H1 (cell line): Measurements from ENCODE around the gene DUSP10. TPM values are rescaled to one million over a fixed set of nuclear protein-coding genes. Genes with fewer than 3 reads are reported as not detected.

Source experiments
- CTCF ChIA-PET: fragments of 300-600 bp; sonication (Branson Sonifier 250); formaldehyde crosslinking; loops from one replicate; lab custom pipeline; 2021; ENCODE audit not compliant: partially characterized antibody; lab: Charles Lee
- POLR2A ChIA-PET: fragments of 300-600 bp; sonication (Branson Sonifier 250); formaldehyde crosslinking; loops from one replicate; lab custom pipeline; 2021; ENCODE audit warnings: inconsistent platforms; ENCODE audit not compliant: partially characterized antibody; lab: Charles Lee
- DNase-seq, 2 experiments: peaks; one replicate each; pipeline versions ENCODE4 v3.0.0 to v3.0.0-alpha.2; 2010 to 2022; ENCODE audit warnings: low spot score in 2 of 2, low read depth in 1 of 2, mixed read lengths in 1 of 2
- FAIRE-seq: peaks from 2 replicates; lab custom pipeline; 2011; peaks lifted over from hg19 to GRCh38; lab: Jason Lieb, UNC
- H2AFZ ChIP-seq: 2 replicates; pipeline ENCODE4 v1.8.1; 2012; ENCODE audit warnings: low read length, inconsistent platforms
- H2AK5ac ChIP-seq: 2 replicates; pipeline ENCODE4 v1.6.1; 2013; ENCODE audit warnings: low read depth, low read length
- H2BK120ac ChIP-seq: replicated peaks from 2 replicates; pipeline ENCODE3; 2013; ENCODE audit warnings: low read depth, low read length, inconsistent platforms
- H2BK12ac ChIP-seq: 2 replicates; pipeline ENCODE4 v1.6.1; 2013; ENCODE audit warnings: low read depth, low read length
- H2BK15ac ChIP-seq: 2 replicates; pipeline ENCODE4 v1.6.1; 2013; ENCODE audit warnings: low read length
- H2BK20ac ChIP-seq: 2 replicates; pipeline ENCODE4 v1.6.1; 2013; ENCODE audit warnings: low read length
- H2BK5ac ChIP-seq: 2 replicates; pipeline ENCODE4 v1.6.1; 2013; ENCODE audit warnings: low read depth, low read length
- H3K14ac ChIP-seq: 2 replicates; pipeline ENCODE4 v1.6.1; 2013; ENCODE audit warnings: inconsistent platforms; ENCODE audit not compliant: insufficient read length
- H3K18ac ChIP-seq: 2 replicates; pipeline ENCODE4 v1.6.1; 2013; ENCODE audit warnings: low read length; ENCODE audit errors: extremely low read depth
- H3K23ac ChIP-seq: 2 replicates; pipeline ENCODE4 v1.6.1; 2013; ENCODE audit warnings: inconsistent platforms; ENCODE audit not compliant: insufficient read length
- H3K23me2 ChIP-seq: 2 replicates; pipeline ENCODE4 v1.6.1; 2013; ENCODE audit warnings: low read depth, low read length
- H3K27ac ChIP-seq: 2 replicates; pipeline ENCODE4 v1.6.1; 2011; ENCODE audit warnings: low read depth, low read length, inconsistent platforms
- H3K27me3 ChIP-seq, 4 experiments: replicated peaks in 1 of 4; 1 replicate in 1 of 4; 2 replicates in 3 of 4; pipeline versions ENCODE4 v1.6.1 to v1.8.1; 2011 to 2013; ENCODE audit warnings: low read length in 3 of 4, mild to moderate bottlenecking in 3 of 4, inconsistent platforms in 2 of 4, mixed read lengths in 2 of 4, moderate library complexity in 1 of 4; ENCODE audit not compliant: control insufficient read depth in 3 of 4, insufficient read depth in 3 of 4; ENCODE audit errors: extremely low read depth in 1 of 4
- H3K36me3 ChIP-seq, 4 experiments: 2 replicates each; pipeline versions ENCODE4 v1.6.1 to v1.8.1; 2011 to 2013; ENCODE audit warnings: mild to moderate bottlenecking in 4 of 4, low read length in 3 of 4, moderate library complexity in 2 of 4, control low read depth in 1 of 4, inconsistent platforms in 1 of 4; ENCODE audit not compliant: insufficient read depth in 4 of 4, control insufficient read depth in 2 of 4
- H3K4ac ChIP-seq: replicated peaks from 2 replicates; pipeline ENCODE3; 2013; ENCODE audit warnings: low read length, low read depth, mixed read lengths, inconsistent platforms; ENCODE audit not compliant: insufficient read length
- H3K4me1 ChIP-seq, 4 experiments: replicated peaks in 1 of 4; 1 replicate in 1 of 4; 2 replicates in 3 of 4; pipeline versions ENCODE4 v1.6.1 to v1.8.1; 2011 to 2013; ENCODE audit warnings: low read length in 3 of 4, inconsistent platforms in 2 of 4, mixed read lengths in 1 of 4; ENCODE audit not compliant: insufficient read depth in 4 of 4, control insufficient read depth in 3 of 4
- H3K4me2 ChIP-seq, 2 experiments: 2 replicates each; pipeline versions ENCODE4 v1.6.1 to v1.8.1; 2011 to 2013; ENCODE audit warnings: low read depth in 2 of 2, low read length in 2 of 2, control low read depth in 1 of 2, inconsistent platforms in 1 of 2, mild to moderate bottlenecking in 1 of 2; ENCODE audit not compliant: insufficient read depth in 1 of 2
- H3K4me3 ChIP-seq, 4 experiments: fragments of 200-600, 300-600 bp in 1 of 4; sonication (generic), shearing (Covaris generic), sonication (Bioruptor Twin) in 1 of 4; 2 replicates each; pipeline versions ENCODE4 v1.5.1 to v1.8.1; 2011 to 2016; ENCODE audit warnings: low read length in 4 of 4, low read depth in 3 of 4, control low read depth in 2 of 4, inconsistent platforms in 2 of 4, mild to moderate bottlenecking in 2 of 4, mixed read lengths in 1 of 4, moderate library complexity in 1 of 4; ENCODE audit not compliant: insufficient read depth in 2 of 4; ENCODE audit errors: extremely low read depth in 1 of 4
- H3K56ac ChIP-seq: replicated peaks from 2 replicates; pipeline ENCODE3; 2013; ENCODE audit warnings: low read depth, mild to moderate bottlenecking, mixed read lengths, low read length, inconsistent platforms; ENCODE audit not compliant: insufficient read length
- H3K79me1 ChIP-seq: 2 replicates; pipeline ENCODE4 v1.6.1; 2013; ENCODE audit warnings: low read depth, low read length, control low read depth
- H3K79me2 ChIP-seq, 2 experiments: 2 replicates each; pipeline versions ENCODE4 v1.6.1 to v1.8.1; 2012 to 2013; ENCODE audit warnings: low read length in 2 of 2, mild to moderate bottlenecking in 2 of 2, inconsistent platforms in 1 of 2; ENCODE audit not compliant: insufficient read depth in 2 of 2, control insufficient read depth in 1 of 2
- H3K9ac ChIP-seq, 4 experiments: replicated peaks in 1 of 4; 1 replicate in 1 of 4; 2 replicates in 3 of 4; pipeline versions ENCODE4 v1.6.1 to v1.8.1; 2011 to 2013; ENCODE audit warnings: low read depth in 3 of 4, low read length in 3 of 4, control low read depth in 2 of 4, mild to moderate bottlenecking in 2 of 4, moderate library complexity in 2 of 4, inconsistent platforms in 1 of 4; ENCODE audit errors: extremely low read depth in 1 of 4
- H3K9me3 ChIP-seq, 2 experiments: 2 replicates each; pipeline versions ENCODE4 v1.6.1 to v1.8.1; 2012 to 2013; ENCODE audit warnings: mild to moderate bottlenecking in 2 of 2, moderate library complexity in 2 of 2, control low read depth in 1 of 2, inconsistent platforms in 1 of 2, low read depth in 1 of 2, low read length in 1 of 2, mixed read lengths in 1 of 2; ENCODE audit not compliant: insufficient read depth in 2 of 2
- H4K20me1 ChIP-seq, 2 experiments: replicated peaks in 1 of 2; 2 replicates each; pipeline versions ENCODE3 to v1.8.1; 2011 to 2013; ENCODE audit warnings: inconsistent platforms in 2 of 2, low read length in 2 of 2, mild to moderate bottlenecking in 1 of 2; ENCODE audit not compliant: insufficient read depth in 2 of 2, control insufficient read depth in 1 of 2
- H4K5ac ChIP-seq: 2 replicates; pipeline ENCODE4 v1.6.1; 2013; ENCODE audit warnings: low read length, low read depth, mixed read lengths, inconsistent platforms; ENCODE audit not compliant: insufficient read length
- H4K8ac ChIP-seq: 2 replicates; pipeline ENCODE4 v1.8.0; 2013; ENCODE audit warnings: mild to moderate bottlenecking, moderate library complexity, low read length, inconsistent platforms; ENCODE audit not compliant: insufficient read depth; ENCODE audit errors: extremely low read depth
- H4K91ac ChIP-seq: replicated peaks from 2 replicates; pipeline ENCODE3; 2013; ENCODE audit warnings: low read length, mixed read lengths, inconsistent platforms; ENCODE audit not compliant: insufficient read length
- BCL11A ChIP-seq, 2 experiments: IDR thresholded peaks; one replicate each; pipeline ENCODE4 v1.6.1; 2011; ENCODE audit warnings: low read depth in 2 of 2, low read length in 2 of 2, mild to moderate bottlenecking in 2 of 2
- CBX5 ChIP-seq: fragments of 300-800, 300-1000 bp; sonication (generic); IDR thresholded peaks from 2 replicates; pipeline ENCODE4 v1.7.1; 2016; ENCODE audit warnings: antibody characterized with exemption, low read length, low read depth
- CREB1 ChIP-seq: IDR thresholded peaks from 2 replicates; pipeline ENCODE4 v1.6.1; 2012; ENCODE audit warnings: inconsistent platforms
- EP300 ChIP-seq, 2 experiments: IDR thresholded peaks; 1 replicate in 1 of 2; 2 replicates in 1 of 2; pipeline ENCODE4 v1.6.1; 2011 to 2012; ENCODE audit warnings: low read depth in 2 of 2, low read length in 2 of 2, mild to moderate bottlenecking in 2 of 2, borderline replicate concordance in 1 of 2, inconsistent platforms in 1 of 2, moderate library complexity in 1 of 2
- RXRA ChIP-seq: IDR thresholded peaks from 2 replicates; pipeline ENCODE4 v1.6.1; 2011; ENCODE audit warnings: low read depth, mild to moderate bottlenecking, low read length, moderate library complexity; ENCODE audit not compliant: insufficient read depth
- SP1 ChIP-seq: IDR thresholded peaks from 2 replicates; pipeline ENCODE4 v1.6.1; 2011; ENCODE audit warnings: low read depth, low read length
- SP4 ChIP-seq: IDR thresholded peaks from 2 replicates; pipeline ENCODE4 v1.6.1; 2012; ENCODE audit warnings: low read length, inconsistent platforms
- SRF ChIP-seq: IDR thresholded peaks from 2 replicates; pipeline ENCODE4 v1.6.1; 2011; ENCODE audit warnings: mild to moderate bottlenecking, low read depth, low read length, moderate library complexity
- TBP ChIP-seq: IDR thresholded peaks from 2 replicates; pipeline ENCODE4 v1.6.1; 2011; ENCODE audit warnings: low read depth, low read length, improper control_type of control experiment
- TEAD4 ChIP-seq: IDR thresholded peaks from 2 replicates; pipeline ENCODE4 v1.6.1; 2012; ENCODE audit warnings: low read depth, low read length, inconsistent platforms, mixed read lengths
- WGBS, 2 experiments: shearing (Covaris generic) in 1 of 2; methylation state at CpG; one replicate each; pipeline versions ENCODE4 v1.1.6 to v1.1.7; 2013 to 2015; ENCODE audit warnings: low lambda C conversion rate in 2 of 2, mixed read lengths in 2 of 2, inconsistent platforms in 1 of 2, low coverage in 1 of 2, missing lambda C conversion rate in 1 of 2; ENCODE audit not compliant: insufficient replicate concordance in 2 of 2, insufficient coverage in 1 of 2, insufficient read length in 1 of 2; ENCODE audit errors: extremely low coverage in 1 of 2, missing lambda C conversion rate in 1 of 2; 5-methylcytosine and 5-hydroxymethylcytosine counted together
- polyA plus RNA-seq, 7 experiments: library from polyadenylated mRNA; depleted of rRNA in 3 of 7; stranded (reverse) in 5 of 7; unstranded in 2 of 7; fragments of >200 nt in 5 of 7; fragments of 200-250 nt in 2 of 7; gene quantifications; 1 replicate in 5 of 7; 2 replicates in 1 of 7; 4 replicates in 1 of 7; pipeline versions ENCODE4 v1.2.1 to v1.2.3, GENCODE V29; 2011 to 2013; ENCODE audit warnings: missing spikeins in 2 of 7, mixed read lengths in 2 of 7
- total RNA-seq: library from RNA; stranded (reverse); fragmentation: NEBNext Ultra II Directional; extraction: Animal tissue kit (Norgen Biotek cat#: 25700); gene quantifications from 2 replicates; pipeline ENCODE4 v1.2.1, GENCODE V29; 2021

DUSP10 gene
- total and polyA plus RNA-seq, 2 of the 8 experiments (the other 6 are each of a cell fraction or from before 2014, with no cell fraction given), result 1.2 TPM

DNA sequence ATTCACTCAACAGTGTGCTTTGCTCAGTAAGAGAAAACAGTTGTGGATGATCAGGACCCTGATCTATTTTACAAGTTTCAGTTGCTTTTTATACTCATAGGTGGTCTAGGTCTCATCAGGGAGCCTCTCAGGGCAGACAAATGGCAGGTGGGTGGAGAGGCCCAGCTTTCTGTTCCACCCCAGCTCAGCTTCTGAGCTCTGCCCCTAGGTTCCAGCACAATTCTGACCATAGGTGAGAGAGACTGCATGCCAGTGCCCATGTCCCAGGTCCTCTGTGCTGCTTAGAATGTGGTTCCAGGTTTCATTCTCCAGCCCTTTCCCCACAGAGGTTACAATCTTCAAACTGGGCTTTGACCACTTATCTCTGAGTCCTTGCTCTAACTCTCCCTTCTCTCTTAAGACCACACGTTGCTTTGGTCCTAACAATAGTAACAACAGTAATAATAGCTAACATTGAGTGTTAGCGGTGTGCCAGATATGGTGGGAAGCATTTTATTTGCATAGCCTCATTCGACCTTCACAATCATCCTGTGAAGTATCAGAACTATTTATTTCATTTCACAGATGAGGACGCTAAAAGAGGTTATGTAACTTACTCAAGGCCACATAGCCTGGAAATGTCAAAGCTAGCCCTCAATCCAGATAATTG lies 19.6 kb upstream of the DUSP10 start:
- FAIRE-seq (no peak), DNase-seq (no peak)
- WGBS, 2 experiments, result 95% methylated on average over 4 of the region's 4 CpGs; no CpG with 5 or more reads in 1 of the 2 experiments
- Histone ChIP-seq H3K23me2 (no peaks in the 10 kb centered on the region; the same call in 1 of the 2 replicates), H3K27me3 (no peaks in the 10 kb centered on the region), H3K36me3 (no peaks in the 10 kb centered on the region), H2BK15ac (no peak overlapping the region), H4K20me1 (no peaks in the 10 kb centered on the region), H4K5ac (no peak overlapping the region), H4K8ac (no peak overlapping the region), H3K4me3 (no peak overlapping the region), H2BK12ac (no peak overlapping the region), H3K4ac (no peak overlapping the region), H3K56ac (no peak overlapping the region), H3K9ac (no peak overlapping the region), H3K27ac (no peak overlapping the region), H3K18ac (no peak overlapping the region), H2BK5ac (no peak overlapping the region), H2AK5ac (no peak overlapping the region), H3K23ac (no peak overlapping the region), H3K4me2 (no peak overlapping the region), H2AFZ (no peak overlapping the region), H3K79me2 (no peaks in the 10 kb centered on the region), H3K9me3 (no peaks in the 10 kb centered on the region), H4K91ac (no peak overlapping the region), H2BK20ac (no peak overlapping the region), H3K4me1 (no peaks in the 10 kb centered on the region), H2BK120ac (no peak overlapping the region), H3K14ac (no peak overlapping the region), H3K79me1 (no peaks in the 10 kb centered on the region)
- ChIA-PET POLR2A (no interaction called here), CTCF (interaction anchor here (1.1 to 1.5 kb wide), 3 partner anchors 13 to 218 kb away, joined by 3 to 6 read pairs (median 3); no protein-coding TSS in a partner anchor)
- TF ChIP-seq SP1 (no peak), CREB1 (no peak), CBX5 (no peak), BCL11A (IDR thresholded peaks at IDR 0.05; ENCODE audit: low read depth in 2 of 2, low read length in 2 of 2) (no peak), TBP (no peak), RXRA (no peak), TEAD4 (no peak), SP4 (no peak), EP300 (IDR thresholded peaks at IDR 0.05; ENCODE audit: borderline replicate concordance in 1 of 2, low read depth in 2 of 2, low read length in 2 of 2) (no peak), SRF (no peak)
